ENCODE results near the gene PRPF19. TPM values are rescaled to one million over a fixed set of nuclear protein-coding genes. Genes with fewer than 3 reads are reported as not detected.

Gene PRPF19
- total RNA-seq, 8 experiments from 2014 or later = 58.6 to 136 (median 91.2) TPM

GRCh38 chr11:60927061-60927592, 20.7 kb upstream of the PRPF19 start:
- H3K4me3 ChIP-seq = no peak overlapping the region
- in situ Hi-C loops (cut with MboI; ENCODE audit: low pct_unique_long_range_greater_than_20kb in 2 of 9, low sequenced_read_pairs in 9 of 9, unreplicated experiment in 9 of 9) = no loop called here
- H3K27ac ChIP-seq = no peak overlapping the region
- no peak for ATAC-seq (replicated peaks in 6 of 8)
- peaks cover 13 to 16% of the 10 kb centered on the region in 2 donors for H3K4me1 ChIP-seq (replicated peaks in 1 of 2)
- 80 to 100% (median 95%) methylated on average over 1 to 6 of the region's 8 CpGs; no CpG with 5 or more reads in 4 of the 10 experiments for WGBS, 10 experiments

DNA sequence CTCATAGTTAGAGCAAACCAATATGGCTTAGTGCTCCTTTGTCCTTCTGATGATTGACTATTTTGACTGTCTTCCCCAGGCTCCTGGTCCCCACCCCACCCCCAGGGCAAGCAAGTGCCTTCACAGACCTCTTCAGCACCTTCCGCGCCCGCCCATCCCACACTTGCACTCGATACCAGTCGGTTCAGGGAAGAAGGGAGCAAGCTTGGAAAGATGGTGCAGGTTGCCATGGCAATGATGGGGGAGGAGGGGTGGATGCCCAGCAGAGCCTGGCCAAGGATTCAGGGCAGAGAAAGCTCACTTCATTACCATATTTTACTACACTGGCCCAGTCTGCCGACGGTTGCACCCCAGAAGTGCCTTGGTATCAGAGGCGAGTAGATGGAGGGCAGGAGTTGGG, 20.1 kb upstream of the PRPF19 start:
- in situ Hi-C loops (cut with MboI; ENCODE audit: low pct_unique_long_range_greater_than_20kb in 2 of 9, low sequenced_read_pairs in 9 of 9, unreplicated experiment in 9 of 9) = no loop called here
- ATAC-seq (replicated peaks in 6 of 8) = no peak
- Histone ChIP-seq H3K4me3 (no peak overlapping the region), H3K4me1 (replicated peaks in 1 of 2) (peaks cover 13 to 16% of the 10 kb centered on the region in 2 donors), H3K27ac (no peak overlapping the region)
- WGBS, 10 experiments = 80 to 100% (median 97%) methylated on average over 1 to 3 of the region's 8 CpGs; no CpG with 5 or more reads in 6 of the 10 experiments

- no peak for ATAC-seq (replicated peaks in 6 of 8)
- Histone ChIP-seq H3K4me3 (peak overlapping the region in 4 of 5 donors; percentile 71 to 80 (median 75)), H3K27ac (peak overlapping the region in 1 of 2 donors; percentile 6), H3K4me1 (replicated peaks in 1 of 2) (peaks cover 13 to 16% of the 10 kb centered on the region in 2 donors)
- WGBS, 10 experiments = 40 to 100% (median 50%) methylated on average over 2 to 4 of the region's 6 CpGs; no CpG with 5 or more reads in 5 of the 10 experiments
- in situ Hi-C loops (cut with MboI; ENCODE audit: low pct_unique_long_range_greater_than_20kb in 2 of 9, low sequenced_read_pairs in 9 of 9, unreplicated experiment in 9 of 9) = no loop called here
These were observed 19.5 kb upstream of the PRPF19 start for GRCh38 chr11:60925868-60926267.

GRCh38 chr11:60924906-60925853, 18.8 kb upstream of the PRPF19 start:
- ATAC-seq (replicated peaks in 6 of 8) = peak in 7 of 8 experiments; percentile 10 to 62 (median 53)
- Histone ChIP-seq H3K4me3 (peak overlapping the region; percentile 71 to 92 (median 78)), H3K27ac (peak overlapping the region; percentile 75 to 76), H3K4me1 (replicated peaks in 1 of 2) (peaks cover 13 to 16% of the 10 kb centered on the region in 2 donors)
- in situ Hi-C loops (cut with MboI; ENCODE audit: low pct_unique_long_range_greater_than_20kb in 2 of 9, low sequenced_read_pairs in 9 of 9, unreplicated experiment in 9 of 9) = no loop called here
- WGBS, 10 experiments = 0 to 11% (median 0%) methylated on average over 1 to 4 of the region's 35 CpGs; no CpG with 5 or more reads in 7 of the 10 experiments

DNA sequence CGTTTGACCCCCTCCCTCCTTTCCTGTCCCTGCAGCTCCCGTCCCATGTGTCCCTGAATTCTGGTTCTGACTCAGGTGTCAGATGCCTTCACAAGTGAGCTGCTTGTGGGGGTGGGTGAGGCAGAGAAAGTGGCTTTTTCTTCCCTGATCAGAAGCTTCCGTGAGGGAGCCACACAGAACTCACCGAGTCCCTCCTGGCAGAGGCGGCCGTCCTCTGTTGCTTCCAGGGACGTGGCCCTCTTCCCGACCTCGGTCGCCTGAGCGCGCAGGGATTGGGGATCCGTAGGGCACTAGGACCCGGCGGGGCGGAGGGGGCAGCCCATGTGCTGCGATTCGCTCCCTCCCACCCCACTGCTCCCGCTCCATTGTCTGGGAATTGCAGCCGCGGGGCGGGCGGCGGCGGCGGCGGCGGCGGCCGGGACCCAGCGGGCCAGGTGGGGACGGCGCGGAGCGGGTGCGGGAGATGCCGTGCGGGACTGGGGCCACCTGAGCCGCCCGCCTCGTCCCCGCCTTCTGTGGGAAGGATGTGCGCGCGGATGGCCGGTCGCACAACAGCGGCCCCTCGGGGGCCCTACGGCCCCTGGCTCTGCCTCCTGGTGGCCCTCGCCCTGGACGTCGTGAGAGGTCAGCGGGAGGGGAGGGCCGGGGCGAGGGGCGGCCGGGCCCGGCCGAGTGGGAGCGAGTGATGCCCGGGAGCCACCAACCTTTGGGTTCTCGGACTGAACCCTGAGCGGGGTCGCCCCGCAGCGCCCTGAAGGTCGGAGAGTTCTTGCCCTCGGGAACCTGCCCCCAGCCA, 17.9 kb upstream of the PRPF19 start, which contains the start of gene TMEM132A:
TSS of gene TMEM132A (plus strand) at position 351 of the 796 bp plus-strand sequence. CDS start at position 525, 174 bp downstream.
- in situ Hi-C loops (cut with MboI; ENCODE audit: low pct_unique_long_range_greater_than_20kb in 2 of 9, low sequenced_read_pairs in 9 of 9, unreplicated experiment in 9 of 9) = no loop called here
- Histone ChIP-seq H3K4me3 (peak within 1 kb of the TSS; percentile 71 to 92 (median 78)), H3K27ac (peak within 1 kb of the TSS; percentile 75 to 76), H3K4me1 (replicated peaks in 1 of 2) (peaks cover 13 to 16% of the 10 kb centered on the region in 2 donors)
- 4 to 12% methylated on average over 5 to 7 of the region's 69 CpGs; no CpG with 5 or more reads in 8 of the 10 experiments for WGBS, 10 experiments
- peak; percentile 80 to 95 (median 86) for ATAC-seq (replicated peaks in 6 of 8)

DNA sequence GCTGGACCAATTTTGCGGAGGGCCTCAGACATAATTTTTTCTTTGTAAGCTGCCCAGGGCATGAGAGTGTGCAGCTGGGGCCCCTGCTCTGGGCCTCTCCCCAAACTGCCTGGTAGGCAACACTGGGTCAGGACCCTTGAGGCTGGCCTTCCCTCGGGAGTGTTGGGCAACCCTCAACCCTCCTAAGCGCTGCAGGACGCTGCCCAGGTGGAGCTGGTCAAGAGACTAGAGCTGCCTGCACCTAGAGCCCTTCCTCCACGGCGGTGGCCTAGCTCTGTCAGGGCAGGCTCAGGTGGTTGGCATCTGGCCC, 17.4 kb upstream of the PRPF19 start:
- ATAC-seq (replicated peaks in 6 of 8) = peak in 4 of 8 experiments; percentile 1 to 12 (median 2)
- peak overlapping the region in 1 of 2 donors; percentile 15 for H3K27ac ChIP-seq
- WGBS, 10 experiments = 20 to 100% methylated on average over 1 of the region's 6 CpGs; no CpG with 5 or more reads in 8 of the 10 experiments
- H3K4me1 ChIP-seq (replicated peaks in 1 of 2) = peaks cover 13 to 16% of the 10 kb centered on the region in 2 donors
- in situ Hi-C loops (cut with MboI; ENCODE audit: low pct_unique_long_range_greater_than_20kb in 2 of 9, low sequenced_read_pairs in 9 of 9, unreplicated experiment in 9 of 9) = no loop called here
- peak overlapping the region; percentile 71 to 92 (median 78) for H3K4me3 ChIP-seq

DNA sequence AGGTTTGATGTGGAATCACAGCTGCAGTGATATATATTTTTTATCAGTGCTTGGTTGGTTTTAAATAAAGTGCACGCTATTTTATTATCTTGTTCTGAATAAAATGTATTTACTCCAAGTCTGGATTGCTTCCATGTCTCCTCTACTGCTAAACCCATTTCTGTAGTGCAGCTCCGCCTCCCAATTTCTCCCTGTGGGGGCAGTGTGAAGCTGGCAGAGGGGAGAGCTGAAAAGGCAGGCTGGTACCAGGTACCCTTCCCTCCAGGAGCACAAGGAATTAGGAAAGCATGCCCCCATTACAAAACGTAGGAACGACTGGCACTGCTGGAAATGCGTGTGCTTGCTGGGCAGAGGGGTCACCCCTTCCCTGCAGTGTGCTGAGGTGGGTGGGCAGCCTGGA, 16.9 kb upstream of the PRPF19 start:
- in situ Hi-C loops (cut with MboI; ENCODE audit: low pct_unique_long_range_greater_than_20kb in 2 of 9, low sequenced_read_pairs in 9 of 9, unreplicated experiment in 9 of 9) = no loop called here
- Histone ChIP-seq H3K27ac (no peak overlapping the region), H3K4me1 (replicated peaks in 1 of 2) (peaks cover 13 to 16% of the 10 kb centered on the region in 2 donors), H3K4me3 (no peak overlapping the region)
- WGBS, 10 experiments = 40 to 100% (median 88%) methylated on average over 1 to 4 of the region's 5 CpGs; no CpG with 5 or more reads in 4 of the 10 experiments
- ATAC-seq (replicated peaks in 6 of 8) = no peak

DNA sequence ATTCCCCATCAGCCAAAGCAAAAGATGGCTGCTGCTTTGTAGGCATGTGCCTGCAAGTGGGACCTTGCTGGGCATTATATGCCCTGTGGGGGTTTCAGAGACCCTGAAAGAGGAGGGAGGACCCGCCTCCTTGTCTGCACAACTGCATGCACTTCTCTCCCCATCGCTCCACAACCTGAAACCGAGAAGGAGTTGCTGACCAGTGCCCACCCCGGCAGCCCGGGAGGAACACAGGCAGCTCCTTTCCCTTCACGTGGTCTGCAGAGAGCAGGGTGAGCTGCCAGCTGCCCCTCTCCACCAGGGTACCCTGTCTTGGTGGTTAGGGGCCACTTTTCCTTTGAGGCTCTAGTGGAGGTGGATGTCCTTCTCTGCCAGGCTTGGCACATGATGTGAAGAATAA, 16.5 kb upstream of the PRPF19 start:
- no peak overlapping the region for H3K4me3 ChIP-seq
- ATAC-seq (replicated peaks in 6 of 8) = no peak
- 0 to 100% (median 94%) methylated on average over 1 to 3 of the region's 6 CpGs; no CpG with 5 or more reads in 6 of the 10 experiments for WGBS, 10 experiments
- in situ Hi-C loops (cut with MboI; ENCODE audit: low pct_unique_long_range_greater_than_20kb in 2 of 9, low sequenced_read_pairs in 9 of 9, unreplicated experiment in 9 of 9) = no loop called here
- H3K4me1 ChIP-seq (replicated peaks in 1 of 2) = peaks cover 13 to 16% of the 10 kb centered on the region in 2 donors
- no peak overlapping the region for H3K27ac ChIP-seq

DNA sequence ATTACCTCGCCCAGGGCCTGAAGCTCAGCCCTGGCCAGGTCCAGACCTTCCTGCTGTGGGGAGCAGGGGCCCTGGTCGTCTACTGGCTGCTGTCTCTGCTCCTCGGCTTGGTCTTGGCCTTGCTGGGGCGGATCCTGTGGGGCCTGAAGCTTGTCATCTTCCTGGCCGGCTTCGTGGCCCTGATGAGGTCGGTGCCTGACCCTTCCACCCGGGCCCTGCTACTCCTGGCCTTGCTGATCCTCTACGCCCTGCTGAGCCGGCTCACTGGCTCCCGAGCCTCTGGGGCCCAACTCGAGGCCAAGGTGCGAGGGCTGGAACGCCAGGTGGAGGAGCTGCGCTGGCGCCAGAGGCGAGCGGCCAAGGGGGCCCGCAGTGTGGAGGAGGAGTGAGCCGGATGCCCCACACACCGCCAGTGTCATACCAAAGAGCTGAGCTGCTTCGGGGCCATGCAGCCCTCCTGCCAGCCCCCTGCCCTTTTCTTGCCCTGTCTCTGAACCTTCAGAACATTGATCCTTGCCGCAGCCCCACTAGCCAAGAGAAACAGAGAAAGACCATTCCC, 15.5 kb upstream of the PRPF19 start:
- no peak overlapping the region for H3K4me3 ChIP-seq
- WGBS, 10 experiments = 53 to 100% (median 85%) methylated on average over 1 to 12 of the region's 23 CpGs; no CpG with 5 or more reads in 4 of the 10 experiments
- in situ Hi-C loops (cut with MboI; ENCODE audit: low pct_unique_long_range_greater_than_20kb in 2 of 9, low sequenced_read_pairs in 9 of 9, unreplicated experiment in 9 of 9) = no loop called here
- H3K4me1 ChIP-seq (replicated peaks in 1 of 2) = peaks cover 13 to 16% of the 10 kb centered on the region in 2 donors
- ATAC-seq (replicated peaks in 6 of 8) = no peak
- H3K27ac ChIP-seq = no peak overlapping the region

- Histone ChIP-seq H3K4me3 (no peak overlapping the region), H3K4me1 (replicated peaks in 1 of 2) (peaks cover 12 to 13% of the 10 kb centered on the region in 2 donors), H3K27ac (no peak overlapping the region)
- WGBS, 10 experiments = 40 to 94% (median 85%) methylated on average over 1 to 8 of the region's 11 CpGs; no CpG with 5 or more reads in 3 of the 10 experiments
- no peak for ATAC-seq (replicated peaks in 6 of 8)
- in situ Hi-C loops (cut with MboI; ENCODE audit: low pct_unique_long_range_greater_than_20kb in 2 of 9, low sequenced_read_pairs in 9 of 9, unreplicated experiment in 9 of 9) = no loop called here
These were observed 14.9 kb upstream of the PRPF19 start for GRCh38 chr11:60921259-60921658.

DNA sequence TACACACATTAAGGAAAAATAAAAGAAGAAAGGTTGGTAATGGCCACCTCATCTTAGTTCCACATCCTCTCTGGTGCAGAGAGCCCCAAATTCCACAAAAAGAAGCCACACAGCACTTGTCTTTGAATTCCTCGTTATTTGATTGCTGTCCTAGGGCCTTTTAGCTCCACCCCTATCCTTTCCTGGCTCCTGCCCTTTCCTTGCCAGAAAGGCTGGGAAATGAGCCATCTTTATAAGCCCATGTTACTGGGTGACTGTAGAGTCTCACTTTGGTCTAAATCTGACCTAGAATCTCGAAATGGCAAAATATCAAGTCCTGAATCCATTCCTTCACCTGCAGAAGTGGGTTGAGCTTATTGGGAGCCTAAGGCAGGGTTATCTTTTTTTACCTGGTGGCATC, 13.6 kb upstream of the PRPF19 start:
- no peak for ATAC-seq (replicated peaks in 6 of 8)
- Histone ChIP-seq H3K4me1 (replicated peaks in 1 of 2) (peaks cover 10 to 14% of the 10 kb centered on the region in 2 donors), H3K27ac (no peak overlapping the region), H3K4me3 (no peak overlapping the region)
- WGBS, 10 experiments = 40 to 100% (median 83%) methylated on average over 1 to 2 of the region's 2 CpGs; no CpG with 5 or more reads in 5 of the 10 experiments
- in situ Hi-C loops (cut with MboI; ENCODE audit: low pct_unique_long_range_greater_than_20kb in 2 of 9, low sequenced_read_pairs in 9 of 9, unreplicated experiment in 9 of 9) = loop anchor here in 2 of 9 experiments (10.0 kb wide), 1 partner anchor 205 kb away; no protein-coding TSS in a partner anchor

GRCh38 chr11:60919320-60919719, 12.9 kb upstream of the PRPF19 start:
- WGBS, 10 experiments = 75 to 100% (median 100%) methylated on average over 1 of the region's 1 CpG; no CpG with 5 or more reads in 3 of the 10 experiments
- Histone ChIP-seq H3K4me1 (replicated peaks in 1 of 2) (peaks cover 10 to 14% of the 10 kb centered on the region in 2 donors), H3K4me3 (no peak overlapping the region), H3K27ac (no peak overlapping the region)
- no peak for ATAC-seq (replicated peaks in 6 of 8)
- in situ Hi-C loops (cut with MboI; ENCODE audit: low pct_unique_long_range_greater_than_20kb in 2 of 9, low sequenced_read_pairs in 9 of 9, unreplicated experiment in 9 of 9) = loop anchor here in 2 of 9 experiments (10.0 kb wide), 1 partner anchor 205 kb away; no protein-coding TSS in a partner anchor
